ENCODE data around the gene AFF3. TPM values are rescaled to one million over a fixed set of nuclear protein-coding genes. Genes with fewer than 3 reads are reported as not detected.
"Not testable (repeated sequence)": the region's sequence is repeated elsewhere in the genome, so short reads cannot be mapped to it uniquely, and the experiment has no call there.

Gene AFF3
- total and polyA plus RNA-seq, 4 donors, result 0.48 to 5.3 (median 2.3) TPM

DNA sequence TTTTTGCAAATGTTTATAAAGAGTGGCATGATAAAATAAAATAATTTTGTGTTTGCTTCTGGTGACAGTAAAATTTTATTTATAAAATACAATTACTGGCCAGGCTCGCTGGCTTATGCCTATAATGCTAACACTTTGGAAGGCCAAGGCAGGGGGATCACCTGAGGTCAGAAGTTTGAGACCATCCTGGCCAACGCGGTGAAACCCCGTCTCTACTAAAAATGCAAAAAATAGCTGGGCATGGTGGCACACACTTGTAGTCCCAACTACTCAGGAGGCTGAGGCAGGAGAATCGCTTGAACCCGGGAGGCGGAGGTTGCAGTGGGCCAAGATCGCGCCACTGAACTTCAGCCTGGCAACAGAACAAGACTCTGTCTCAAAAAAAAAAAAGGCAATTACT, 480.6 kb downstream of the AFF3 start:
- not testable (repeated sequence) for H3K9me3 ChIP-seq (ENCODE audit: control insufficient read depth in 4 of 4, low read length in 3 of 4); H3K4me3 ChIP-seq (ENCODE audit: low read depth in 1 of 3, low read length in 3 of 3); DNase-seq (ENCODE audit: low spot score); H3K4me1 ChIP-seq (ENCODE audit: control insufficient read depth in 4 of 4, insufficient read depth in 4 of 4, low read length in 3 of 4); H3K27me3 ChIP-seq (ENCODE audit: control insufficient read depth in 4 of 4, insufficient read depth in 4 of 4, low read length in 3 of 4); H3K27ac ChIP-seq (ENCODE audit: low read depth in 1 of 2, low read length in 2 of 2); H3K36me3 ChIP-seq (ENCODE audit: control insufficient read depth in 4 of 4, insufficient read depth in 3 of 4, low read depth in 1 of 4, low read length in 3 of 4); H3K9ac ChIP-seq (ENCODE audit: low read depth in 1 of 2, low read length in 2 of 2)
- 94% methylated on average over 9 of the region's 9 CpGs for WGBS

DNA sequence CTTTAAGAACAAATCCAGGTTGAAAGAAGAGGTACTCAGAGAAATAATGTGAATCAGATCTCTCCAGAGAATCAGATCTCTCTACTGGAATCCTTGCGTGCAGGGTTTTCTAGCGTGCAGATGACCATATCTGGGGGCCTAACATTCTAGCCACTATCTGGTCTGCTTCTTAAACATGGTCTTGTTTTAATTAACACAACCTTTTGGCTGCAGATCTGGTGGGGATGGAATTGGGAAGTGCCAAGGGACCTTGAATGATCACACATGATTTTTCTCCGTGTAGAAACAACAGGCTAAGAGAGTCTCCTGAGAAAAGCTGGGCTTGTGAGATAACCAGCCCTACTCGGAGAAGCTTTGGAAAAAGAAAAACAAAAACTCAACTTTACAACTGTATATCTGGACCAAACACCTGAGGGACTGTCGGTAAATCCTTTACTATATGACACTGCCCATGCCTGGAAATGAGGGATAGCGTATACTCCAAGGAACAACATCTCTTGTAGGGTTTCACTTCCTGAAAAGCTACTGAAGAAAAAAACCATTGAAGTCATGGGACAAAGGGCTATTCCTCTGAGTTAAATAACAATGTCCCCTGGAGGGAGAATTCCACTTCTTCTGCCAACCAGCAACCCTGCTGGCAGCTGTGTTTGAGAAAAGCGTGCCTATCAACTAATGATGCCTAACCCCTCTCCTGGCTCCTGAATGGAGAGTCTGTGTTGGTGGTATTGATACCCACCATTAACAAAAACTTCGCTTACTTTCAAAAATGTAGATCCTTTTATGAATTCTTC, 481.6 kb downstream of the AFF3 start:
- Histone ChIP-seq H3K36me3 (ENCODE audit: control insufficient read depth in 4 of 4, insufficient read depth in 3 of 4, low read depth in 1 of 4, low read length in 3 of 4) (no peaks in the 10 kb centered on the region), H3K9ac (ENCODE audit: low read depth in 1 of 2, low read length in 2 of 2) (no peak overlapping the region), H3K4me1 (ENCODE audit: control insufficient read depth in 4 of 4, insufficient read depth in 4 of 4, low read length in 3 of 4) (no peaks in the 10 kb centered on the region), H3K9me3 (ENCODE audit: control insufficient read depth in 4 of 4, low read length in 3 of 4) (no peaks in the 10 kb centered on the region), H3K27me3 (ENCODE audit: control insufficient read depth in 4 of 4, insufficient read depth in 4 of 4, low read length in 3 of 4) (no peaks in the 10 kb centered on the region), H3K4me3 (ENCODE audit: low read depth in 1 of 3, low read length in 3 of 3) (no peak overlapping the region), H3K27ac (ENCODE audit: low read depth in 1 of 2, low read length in 2 of 2) (no peak overlapping the region)
- no peak for DNase-seq (ENCODE audit: low spot score)
- WGBS, result 93% methylated on average over 8 of the region's 8 CpGs
- TF ChIP-seq FOXA2 (IDR thresholded peaks at IDR 0.05) (no peak), RAD21 (IDR thresholded peaks at IDR 0.05) (no peak), FOXA1 (IDR thresholded peaks at IDR 0.05) (no peak), GABPA (IDR thresholded peaks at IDR 0.05 in 1 of 2, conservative IDR thresholded peaks at IDR 0.05 in 1 of 2) (no peak)

DNA sequence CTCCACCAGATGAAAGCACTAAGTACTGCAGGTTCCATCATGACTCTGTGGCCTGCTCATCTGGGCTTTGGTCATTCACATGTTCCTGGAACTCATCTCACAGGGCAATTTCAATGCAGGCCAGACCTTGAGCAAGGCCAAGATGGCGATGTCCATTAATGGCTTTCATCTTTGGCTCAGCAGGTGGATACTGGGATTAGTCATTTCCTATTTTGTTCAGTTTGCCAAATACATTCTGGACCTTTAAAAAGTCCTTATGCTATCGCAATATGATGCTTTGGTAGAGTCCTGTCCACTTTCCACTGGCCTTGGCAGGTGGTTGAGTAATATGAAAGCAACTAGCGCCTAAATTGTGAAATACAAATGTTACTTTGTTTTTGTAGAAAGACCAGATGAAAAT, 482.5 kb downstream of the AFF3 start:
- Histone ChIP-seq H3K27me3 (ENCODE audit: control insufficient read depth in 4 of 4, insufficient read depth in 4 of 4, low read length in 3 of 4) (no peaks in the 10 kb centered on the region), H3K4me3 (ENCODE audit: low read depth in 1 of 3, low read length in 3 of 3) (no peak overlapping the region), H3K27ac (ENCODE audit: low read depth in 1 of 2, low read length in 2 of 2) (no peak overlapping the region), H3K4me1 (ENCODE audit: control insufficient read depth in 4 of 4, insufficient read depth in 4 of 4, low read length in 3 of 4) (no peaks in the 10 kb centered on the region), H3K36me3 (ENCODE audit: control insufficient read depth in 4 of 4, insufficient read depth in 3 of 4, low read depth in 1 of 4, low read length in 3 of 4) (no peaks in the 10 kb centered on the region), H3K9me3 (ENCODE audit: control insufficient read depth in 4 of 4, low read length in 3 of 4) (no peaks in the 10 kb centered on the region), H3K9ac (ENCODE audit: low read depth in 1 of 2, low read length in 2 of 2) (no peak overlapping the region)
- no peak for DNase-seq (ENCODE audit: low spot score)
- 73% methylated on average over 3 of the region's 3 CpGs for WGBS
- TF ChIP-seq NR2F2 (IDR thresholded peaks at IDR 0.05), result no peak
- TF ChIP-seq RXRA (IDR thresholded peaks at IDR 0.05), result no peak
- peak; percentile 28 to 32 for TF ChIP-seq HNF4A (conservative IDR thresholded peaks at IDR 0.05)
- TF ChIP-seq TAF1 (conservative IDR thresholded peaks at IDR 0.05), result no peak
- TF ChIP-seq GABPA (IDR thresholded peaks at IDR 0.05 in 1 of 2, conservative IDR thresholded peaks at IDR 0.05 in 1 of 2), result no peak
- TF ChIP-seq, protein P1, sequence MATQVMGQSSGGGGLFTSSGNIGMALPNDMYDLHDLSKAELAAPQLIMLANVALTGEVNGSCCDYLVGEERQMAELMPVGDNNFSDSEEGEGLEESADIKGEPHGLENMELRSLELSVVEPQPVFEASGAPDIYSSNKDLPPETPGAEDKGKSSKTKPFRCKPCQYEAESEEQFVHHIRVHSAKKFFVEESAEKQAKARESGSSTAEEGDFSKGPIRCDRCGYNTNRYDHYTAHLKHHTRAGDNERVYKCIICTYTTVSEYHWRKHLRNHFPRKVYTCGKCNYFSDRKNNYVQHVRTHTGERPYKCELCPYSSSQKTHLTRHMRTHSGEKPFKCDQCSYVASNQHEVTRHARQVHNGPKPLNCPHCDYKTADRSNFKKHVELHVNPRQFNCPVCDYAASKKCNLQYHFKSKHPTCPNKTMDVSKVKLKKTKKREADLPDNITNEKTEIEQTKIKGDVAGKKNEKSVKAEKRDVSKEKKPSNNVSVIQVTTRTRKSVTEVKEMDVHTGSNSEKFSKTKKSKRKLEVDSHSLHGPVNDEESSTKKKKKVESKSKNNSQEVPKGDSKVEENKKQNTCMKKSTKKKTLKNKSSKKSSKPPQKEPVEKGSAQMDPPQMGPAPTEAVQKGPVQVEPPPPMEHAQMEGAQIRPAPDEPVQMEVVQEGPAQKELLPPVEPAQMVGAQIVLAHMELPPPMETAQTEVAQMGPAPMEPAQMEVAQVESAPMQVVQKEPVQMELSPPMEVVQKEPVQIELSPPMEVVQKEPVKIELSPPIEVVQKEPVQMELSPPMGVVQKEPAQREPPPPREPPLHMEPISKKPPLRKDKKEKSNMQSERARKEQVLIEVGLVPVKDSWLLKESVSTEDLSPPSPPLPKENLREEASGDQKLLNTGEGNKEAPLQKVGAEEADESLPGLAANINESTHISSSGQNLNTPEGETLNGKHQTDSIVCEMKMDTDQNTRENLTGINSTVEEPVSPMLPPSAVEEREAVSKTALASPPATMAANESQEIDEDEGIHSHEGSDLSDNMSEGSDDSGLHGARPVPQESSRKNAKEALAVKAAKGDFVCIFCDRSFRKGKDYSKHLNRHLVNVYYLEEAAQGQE (IDR thresholded peaks at IDR 0.05), result no peak
- TF ChIP-seq, protein P2, sequence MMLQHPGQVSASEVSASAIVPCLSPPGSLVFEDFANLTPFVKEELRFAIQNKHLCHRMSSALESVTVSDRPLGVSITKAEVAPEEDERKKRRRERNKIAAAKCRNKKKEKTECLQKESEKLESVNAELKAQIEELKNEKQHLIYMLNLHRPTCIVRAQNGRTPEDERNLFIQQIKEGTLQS (IDR thresholded peaks at IDR 0.05), result no peak

All from liver (tissue), 9 donors.